Measurements from ENCODE around the gene MTHFD1L.

MTHFD1L gene

DNA sequence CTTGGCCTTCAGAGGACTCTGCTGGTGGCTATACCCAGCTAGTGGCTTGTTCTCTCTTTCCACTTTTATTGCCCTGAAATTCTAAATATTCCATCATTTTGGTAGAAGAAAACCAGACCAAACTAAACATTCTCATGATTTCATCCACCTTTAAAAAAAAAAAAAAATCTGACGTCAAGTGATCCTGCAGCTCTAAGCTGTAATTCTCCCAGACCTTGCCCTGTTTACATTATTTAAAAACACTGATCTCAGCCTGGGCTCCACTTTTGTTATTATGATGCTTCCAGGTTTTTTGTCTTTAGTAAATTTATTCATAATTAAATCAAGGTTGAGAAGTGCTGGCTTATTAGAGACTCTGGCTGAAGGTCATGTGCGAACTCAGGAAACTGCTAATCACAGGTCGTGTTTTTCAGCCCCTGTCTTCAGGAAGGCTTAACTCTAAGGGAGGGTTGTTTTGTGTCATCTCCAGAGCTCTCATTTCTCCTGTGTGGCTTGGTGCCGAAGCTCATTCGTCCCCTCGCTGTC lies 114.4 kb downstream of the MTHFD1L start:
- Histone ChIP-seq H3K4me3 (ENCODE audit: insufficient read depth, low read depth, low read length) (no peak overlapping the region), H3K4me1 (ENCODE audit: control insufficient read depth, insufficient read depth, low read length) (no peaks in the 10 kb centered on the region), H3K27ac (ENCODE audit: insufficient read depth, low read depth, low read length, poor library complexity, severe bottlenecking) (no peak overlapping the region), H3K27me3 (ENCODE audit: control insufficient read depth, insufficient read depth, low read length, poor library complexity, severe bottlenecking) (no peaks in the 10 kb centered on the region), H3K9me3 (ENCODE audit: control insufficient read depth, low read length) (no peaks in the 10 kb centered on the region), H3K36me3 (ENCODE audit: control insufficient read depth, insufficient read depth, low read length) (no peaks in the 10 kb centered on the region)
- 88 to 95% methylated on average over 6 of the region's 6 CpGs for WGBS, 2 experiments

DNA sequence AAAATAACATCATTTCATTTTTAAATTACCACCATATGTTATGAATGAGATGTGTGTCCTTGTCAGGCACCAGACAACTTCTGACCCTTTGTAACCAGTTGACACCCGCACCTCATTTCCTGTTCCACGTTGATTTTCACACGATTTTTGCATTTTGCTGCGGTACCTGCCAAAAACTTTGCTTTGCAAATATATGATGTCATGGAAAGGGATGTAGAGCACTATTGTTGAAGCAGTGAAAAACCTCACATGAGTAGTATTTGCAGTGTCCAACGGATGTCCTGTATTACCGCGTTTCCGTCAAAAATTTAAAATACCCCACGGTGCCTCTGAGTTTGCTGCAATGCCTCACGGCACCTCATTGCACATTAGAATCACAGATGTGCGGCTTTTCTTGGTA lies 115.6 kb downstream of the MTHFD1L start:
- Histone ChIP-seq H3K36me3 (ENCODE audit: control insufficient read depth, insufficient read depth, low read length) (no peaks in the 10 kb centered on the region), H3K9me3 (ENCODE audit: control insufficient read depth, low read length) (no peaks in the 10 kb centered on the region), H3K27ac (ENCODE audit: insufficient read depth, low read depth, low read length, poor library complexity, severe bottlenecking) (no peak overlapping the region), H3K4me1 (ENCODE audit: control insufficient read depth, insufficient read depth, low read length) (no peaks in the 10 kb centered on the region), H3K27me3 (ENCODE audit: control insufficient read depth, insufficient read depth, low read length, poor library complexity, severe bottlenecking) (no peaks in the 10 kb centered on the region), H3K4me3 (ENCODE audit: insufficient read depth, low read depth, low read length) (no peak overlapping the region)
- 94 to 98% methylated on average over 10 of the region's 11 CpGs for WGBS, 2 experiments

DNA sequence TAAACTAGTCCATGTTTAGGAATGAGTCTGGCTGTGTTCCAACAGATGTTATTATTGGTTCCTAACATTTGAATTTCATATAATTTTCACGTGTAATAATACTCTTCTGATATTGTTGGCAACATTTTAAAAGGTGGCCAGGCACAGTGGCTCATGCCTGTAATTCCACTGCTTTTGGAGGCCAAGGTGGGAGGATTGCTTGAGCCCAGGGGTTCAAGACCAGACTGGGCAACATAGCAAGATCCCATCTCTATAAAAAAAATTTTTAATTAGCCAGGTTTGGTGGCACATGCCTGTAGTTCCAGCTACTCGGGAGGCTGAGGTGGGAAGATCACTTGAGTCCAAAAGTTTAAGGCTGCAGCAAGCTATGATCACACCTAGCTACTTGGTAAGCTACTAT lies 116.2 kb downstream of the MTHFD1L start:
- Histone ChIP-seq H3K27me3 (ENCODE audit: control insufficient read depth, insufficient read depth, low read length, poor library complexity, severe bottlenecking) (no peaks in the 10 kb centered on the region), H3K4me3 (ENCODE audit: insufficient read depth, low read depth, low read length) (no peak overlapping the region), H3K4me1 (ENCODE audit: control insufficient read depth, insufficient read depth, low read length) (no peaks in the 10 kb centered on the region), H3K27ac (ENCODE audit: insufficient read depth, low read depth, low read length, poor library complexity, severe bottlenecking) (no peak overlapping the region), H3K36me3 (ENCODE audit: control insufficient read depth, insufficient read depth, low read length) (no peaks in the 10 kb centered on the region), H3K9me3 (ENCODE audit: control insufficient read depth, low read length) (no peaks in the 10 kb centered on the region)
- 91 to 97% methylated on average over 2 of the region's 2 CpGs for WGBS, 2 experiments

DNA sequence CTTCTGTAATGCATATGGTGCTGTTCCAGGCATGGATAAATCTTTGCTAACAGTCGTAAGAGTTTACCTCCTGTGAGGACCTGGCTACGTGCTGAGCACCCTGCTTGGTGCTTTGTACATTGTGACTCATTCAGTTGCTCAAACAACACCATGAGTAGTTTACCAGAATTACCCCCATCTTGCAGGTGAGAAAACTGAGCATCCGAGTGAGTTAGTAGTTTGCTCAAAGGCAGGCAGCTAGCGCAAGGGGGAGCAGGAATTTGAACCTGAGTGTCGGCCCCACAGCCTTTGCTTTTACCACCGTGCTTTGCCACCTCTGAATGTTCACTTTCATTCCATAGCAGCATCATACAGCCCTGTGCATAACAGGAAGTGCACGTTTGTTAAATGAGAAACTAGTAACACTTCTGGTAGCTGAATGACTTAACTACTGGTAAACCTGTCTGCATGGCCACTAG lies 121.9 kb downstream of the MTHFD1L start:
- no peak overlapping the region for H3K4me3 ChIP-seq (ENCODE audit: insufficient read depth, low read depth, low read length)
- WGBS, 2 experiments = 89 to 91% methylated on average over 7 of the region's 7 CpGs
- no peaks in the 10 kb centered on the region for H3K27me3 ChIP-seq (ENCODE audit: control insufficient read depth, insufficient read depth, low read length, poor library complexity, severe bottlenecking)
- no peaks in the 10 kb centered on the region for H3K36me3 ChIP-seq (ENCODE audit: control insufficient read depth, insufficient read depth, low read length)
- no peaks in the 10 kb centered on the region for H3K9me3 ChIP-seq (ENCODE audit: control insufficient read depth, low read length)
- no peaks in the 10 kb centered on the region for H3K4me1 ChIP-seq (ENCODE audit: control insufficient read depth, insufficient read depth, low read length)
- no peak overlapping the region for H3K27ac ChIP-seq (ENCODE audit: insufficient read depth, low read depth, low read length, poor library complexity, severe bottlenecking)

- H3K4me3 ChIP-seq (ENCODE audit: insufficient read depth, low read depth, low read length) = no peak overlapping the region
- no peaks in the 10 kb centered on the region for H3K27me3 ChIP-seq (ENCODE audit: control insufficient read depth, insufficient read depth, low read length, poor library complexity, severe bottlenecking)
- H3K9me3 ChIP-seq (ENCODE audit: control insufficient read depth, low read length) = no peaks in the 10 kb centered on the region
- no peak overlapping the region for H3K27ac ChIP-seq (ENCODE audit: insufficient read depth, low read depth, low read length, poor library complexity, severe bottlenecking)
- 94 to 97% methylated on average over 3 of the region's 5 CpGs for WGBS, 2 experiments
- H3K36me3 ChIP-seq (ENCODE audit: control insufficient read depth, insufficient read depth, low read length) = no peaks in the 10 kb centered on the region
- no peaks in the 10 kb centered on the region for H3K4me1 ChIP-seq (ENCODE audit: control insufficient read depth, insufficient read depth, low read length)
Observed at GRCh38 chr6:150987855-150988464, 122.5 kb downstream of the MTHFD1L start.

GRCh38 chr6:150991487-150991886 lies 126.0 kb downstream of the MTHFD1L start:
- Histone ChIP-seq H3K4me3 (ENCODE audit: insufficient read depth, low read depth, low read length) (no peak overlapping the region), H3K4me1 (ENCODE audit: control insufficient read depth, insufficient read depth, low read length) (no peaks in the 10 kb centered on the region), H3K36me3 (ENCODE audit: control insufficient read depth, insufficient read depth, low read length) (no peaks in the 10 kb centered on the region), H3K27me3 (ENCODE audit: control insufficient read depth, insufficient read depth, low read length, poor library complexity, severe bottlenecking) (no peaks in the 10 kb centered on the region), H3K9me3 (ENCODE audit: control insufficient read depth, low read length) (no peaks in the 10 kb centered on the region), H3K27ac (ENCODE audit: insufficient read depth, low read depth, low read length, poor library complexity, severe bottlenecking) (no peak overlapping the region)
- WGBS, 2 experiments = 95 to 97% methylated on average over 3 of the region's 3 CpGs

- Histone ChIP-seq H3K4me1 (ENCODE audit: control insufficient read depth, insufficient read depth, low read length) (no peaks in the 10 kb centered on the region), H3K4me3 (ENCODE audit: insufficient read depth, low read depth, low read length) (no peak overlapping the region), H3K27ac (ENCODE audit: insufficient read depth, low read depth, low read length, poor library complexity, severe bottlenecking) (no peak overlapping the region), H3K36me3 (ENCODE audit: control insufficient read depth, insufficient read depth, low read length) (no peaks in the 10 kb centered on the region), H3K27me3 (ENCODE audit: control insufficient read depth, insufficient read depth, low read length, poor library complexity, severe bottlenecking) (no peaks in the 10 kb centered on the region), H3K9me3 (ENCODE audit: control insufficient read depth, low read length) (no peaks in the 10 kb centered on the region)
- WGBS, 2 experiments = 86 to 94% methylated on average over 2 of the region's 2 CpGs
Observed at GRCh38 chr6:150992262-150992661, 126.8 kb downstream of the MTHFD1L start.

GRCh38 chr6:150992703-150993102 lies 127.2 kb downstream of the MTHFD1L start:
- no peaks in the 10 kb centered on the region for H3K27me3 ChIP-seq (ENCODE audit: control insufficient read depth, insufficient read depth, low read length, poor library complexity, severe bottlenecking)
- no peaks in the 10 kb centered on the region for H3K36me3 ChIP-seq (ENCODE audit: control insufficient read depth, insufficient read depth, low read length)
- WGBS, 2 experiments = 80 to 88% methylated on average over 5 of the region's 5 CpGs
- H3K27ac ChIP-seq (ENCODE audit: insufficient read depth, low read depth, low read length, poor library complexity, severe bottlenecking) = no peak overlapping the region
- no peaks in the 10 kb centered on the region for H3K4me1 ChIP-seq (ENCODE audit: control insufficient read depth, insufficient read depth, low read length)
- no peak overlapping the region for H3K4me3 ChIP-seq (ENCODE audit: insufficient read depth, low read depth, low read length)
- H3K9me3 ChIP-seq (ENCODE audit: control insufficient read depth, low read length) = no peaks in the 10 kb centered on the region

DNA sequence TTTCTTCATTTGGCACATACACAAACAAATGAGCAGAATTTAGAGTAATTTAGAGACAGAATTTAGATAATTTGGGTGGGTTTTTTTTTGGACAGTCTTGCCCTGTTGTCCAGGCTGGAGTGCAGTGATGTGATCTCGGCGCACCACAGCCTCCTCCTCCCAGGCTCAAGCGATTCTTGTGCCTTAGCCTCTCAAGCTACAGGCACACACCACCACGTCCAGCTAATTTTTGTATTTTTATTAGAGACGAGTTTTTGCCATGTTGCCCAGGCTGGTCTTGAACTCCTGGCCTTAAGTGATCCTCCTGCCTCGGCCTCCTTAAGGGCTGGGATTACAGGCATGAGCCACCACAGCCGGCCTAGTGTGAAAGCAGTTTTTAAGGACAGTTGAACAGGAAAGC lies 127.8 kb downstream of the MTHFD1L start:
- WGBS, 2 experiments = 92 to 93% methylated on average over 7 of the region's 7 CpGs

GRCh38 chr6:150994026-150994425 lies 128.5 kb downstream of the MTHFD1L start:
- no peak overlapping the region for H3K27ac ChIP-seq (ENCODE audit: insufficient read depth, low read depth, low read length, poor library complexity, severe bottlenecking)

More for the DNA sequence above, 127.8 kb downstream of the MTHFD1L start:
- Histone ChIP-seq H3K4me1 (ENCODE audit: control insufficient read depth, insufficient read depth, low read length) (no peaks in the 10 kb centered on the region), H3K4me3 (ENCODE audit: insufficient read depth, low read depth, low read length) (no peak overlapping the region), H3K27me3 (ENCODE audit: control insufficient read depth, insufficient read depth, low read length, poor library complexity, severe bottlenecking) (no peaks in the 10 kb centered on the region), H3K27ac (ENCODE audit: insufficient read depth, low read depth, low read length, poor library complexity, severe bottlenecking) (no peak overlapping the region), H3K9me3 (ENCODE audit: control insufficient read depth, low read length) (no peaks in the 10 kb centered on the region), H3K36me3 (ENCODE audit: control insufficient read depth, insufficient read depth, low read length) (no peaks in the 10 kb centered on the region)

More at GRCh38 chr6:150994026-150994425, 128.5 kb downstream of the MTHFD1L start:
- Histone ChIP-seq H3K27me3 (ENCODE audit: control insufficient read depth, insufficient read depth, low read length, poor library complexity, severe bottlenecking) (no peaks in the 10 kb centered on the region), H3K9me3 (ENCODE audit: control insufficient read depth, low read length) (no peaks in the 10 kb centered on the region), H3K4me3 (ENCODE audit: insufficient read depth, low read depth, low read length) (no peak overlapping the region), H3K36me3 (ENCODE audit: control insufficient read depth, insufficient read depth, low read length) (no peaks in the 10 kb centered on the region), H3K4me1 (ENCODE audit: control insufficient read depth, insufficient read depth, low read length) (no peaks in the 10 kb centered on the region)
- WGBS, 2 experiments = 94 to 100% methylated on average over 1 of the region's 1 CpG

Measured in ectodermal cell (in vitro differentiated cells).